K562 (cell line): ENCODE results near the gene ARHGAP26. TPM values are rescaled to one million over a fixed set of nuclear protein-coding genes. Genes with fewer than 3 reads are reported as not detected.

ENCODE experiments used
- BHLHE40 ChIP-seq: IDR thresholded peaks from 2 replicates; pipeline ENCODE4 v1.6.1; 2011; ENCODE audit warnings: low read length, improper control_type of control experiment
- CCNT2 ChIP-seq: IDR thresholded peaks from 2 replicates; pipeline ENCODE4 v1.6.1; 2011; ENCODE audit warnings: borderline replicate concordance, low read depth, mild to moderate bottlenecking, moderate library complexity, mixed read lengths, low read length; ENCODE audit not compliant: insufficient read length; ENCODE audit errors: extremely low read depth
- DIDO1 ChIP-seq: fragments of 450-650 bp; IDR thresholded peaks from 2 replicates; pipeline ENCODE4 v1.6.1; 2016; ENCODE audit warnings: low read depth, missing biosample characterization, missing genetic modification characterization
- FOXJ3 ChIP-seq: sonication (generic); formaldehyde crosslinking; IDR thresholded peaks from 2 replicates; pipeline ENCODE4 v1.4.0; 2020; ENCODE audit warnings: mild to moderate bottlenecking, missing genetic modification reagents
- HIVEP1 ChIP-seq: fragments of 250-450 bp; sonication (Bioruptor Pico); IDR thresholded peaks from 2 replicates; pipeline ENCODE4 v1.4.0; 2020; ENCODE audit warnings: mild to moderate bottlenecking
- KDM4B ChIP-seq, 2 experiments: fragments of 450-650 bp in 1 of 2; sonication (generic) in 1 of 2; IDR thresholded peaks; 2 replicates each; pipeline ENCODE4 v1.6.1; 2016 to 2017; ENCODE audit warnings: borderline replicate concordance in 2 of 2, antibody characterized with exemption in 1 of 2, low read depth in 1 of 2, mild to moderate bottlenecking in 1 of 2
- NFE2 ChIP-seq: IDR thresholded peaks from 2 replicates; pipeline ENCODE4 v1.6.1; 2014; ENCODE audit warnings: antibody characterized with exemption, low read depth
- SLC30A9 ChIP-seq: fragments of 250-450 bp; sonication (Bioruptor Pico); IDR thresholded peaks from 2 replicates; pipeline ENCODE4 v1.8.0; 2022; ENCODE audit warnings: mild to moderate bottlenecking, moderate library complexity
- WHSC1 ChIP-seq: IDR thresholded peaks from one replicate; pipeline ENCODE4 v1.6.1; 2012; ENCODE audit warnings: low read length, control low read depth, inconsistent platforms
- ZNF24 ChIP-seq: fragments of 450-650 bp; IDR thresholded peaks from 2 replicates; pipeline ENCODE4 v1.6.1; 2016
- polyA plus RNA-seq, 8 experiments: library from polyadenylated mRNA; depleted of rRNA in 4 of 8; stranded (reverse) in 5 of 8; unstranded in 3 of 8; fragments of >200 nt; fragmentation: Nextera tagmentation in 2 of 8; fragmentation: Illumina TruSeq in 1 of 8; extraction: Ambion mirVana in 2 of 8; extraction: Trizol in 1 of 8; gene quantifications; 2 replicates each; pipeline versions ENCODE4 v1.2.1 to v1.2.3, GENCODE V29; 2011 to 2014; ENCODE audit warnings: inconsistent platforms in 1 of 8, missing spikeins in 1 of 8
- total RNA-seq, 7 experiments: library from RNA; depleted of rRNA in 6 of 7; stranded (reverse); fragments of >200 nt in 6 of 7; fragmentation: Illumina TruSeq in 2 of 7; extraction: Trizol in 2 of 7; gene quantifications; 2 replicates each; pipeline versions ENCODE4 v1.2.1 to v1.2.3, GENCODE V29; 2011 to 2021; ENCODE audit warnings: low replicate concordance in 1 of 7
- TF ChIP-seq, protein P1 (sequence below): IDR thresholded peaks from 3 replicates; pipeline ENCODE4 v1.6.1; 2011; ENCODE audit warnings: borderline replicate concordance, mild to moderate bottlenecking, moderate library complexity; ENCODE audit not compliant: insufficient read length; ENCODE audit errors: extremely low read depth
- TF ChIP-seq, protein P2 (sequence below): fragments of 250-450 bp; sonication (Bioruptor Pico); IDR thresholded peaks from 2 replicates; pipeline ENCODE4 v1.4.0; 2020; ENCODE audit warnings: borderline replicate concordance
- TF ChIP-seq, protein P3 (sequence below), 3 experiments: fragments of 200-800 bp in 1 of 3; fragments of 250-450 bp in 1 of 3; fragments of 450-650 bp in 1 of 3; sonication (Bioruptor Pico) in 1 of 3; sonication (Bioruptor generic) in 1 of 3; formaldehyde crosslinking in 1 of 3; IDR thresholded peaks; 2 replicates each; pipeline versions ENCODE4 v1.6.1 to v1.8.0; 2016 to 2022; ENCODE audit warnings: mild to moderate bottlenecking in 2 of 3, missing genetic modification characterization in 2 of 3, missing compliant biosample characterization in 1 of 3, moderate library complexity in 1 of 3
- TF ChIP-seq, protein P4 (sequence below): sonication (generic); formaldehyde crosslinking; IDR thresholded peaks from 2 replicates; pipeline ENCODE4 v1.8.0; 2022; ENCODE audit warnings: missing genetic modification reagents, mild to moderate bottlenecking, borderline replicate concordance
- TF ChIP-seq, protein P5 (sequence below): fragments of 250-450 bp; sonication (Bioruptor Pico); IDR thresholded peaks from 2 replicates; pipeline ENCODE4 v1.5.0; 2021

Gene ARHGAP26
- total and polyA plus RNA-seq, 9 of the 15 experiments (the other 6 are each of a cell fraction or from before 2014, with no cell fraction given) = 0.13 to 1.1 (median 0.55) TPM

DNA sequence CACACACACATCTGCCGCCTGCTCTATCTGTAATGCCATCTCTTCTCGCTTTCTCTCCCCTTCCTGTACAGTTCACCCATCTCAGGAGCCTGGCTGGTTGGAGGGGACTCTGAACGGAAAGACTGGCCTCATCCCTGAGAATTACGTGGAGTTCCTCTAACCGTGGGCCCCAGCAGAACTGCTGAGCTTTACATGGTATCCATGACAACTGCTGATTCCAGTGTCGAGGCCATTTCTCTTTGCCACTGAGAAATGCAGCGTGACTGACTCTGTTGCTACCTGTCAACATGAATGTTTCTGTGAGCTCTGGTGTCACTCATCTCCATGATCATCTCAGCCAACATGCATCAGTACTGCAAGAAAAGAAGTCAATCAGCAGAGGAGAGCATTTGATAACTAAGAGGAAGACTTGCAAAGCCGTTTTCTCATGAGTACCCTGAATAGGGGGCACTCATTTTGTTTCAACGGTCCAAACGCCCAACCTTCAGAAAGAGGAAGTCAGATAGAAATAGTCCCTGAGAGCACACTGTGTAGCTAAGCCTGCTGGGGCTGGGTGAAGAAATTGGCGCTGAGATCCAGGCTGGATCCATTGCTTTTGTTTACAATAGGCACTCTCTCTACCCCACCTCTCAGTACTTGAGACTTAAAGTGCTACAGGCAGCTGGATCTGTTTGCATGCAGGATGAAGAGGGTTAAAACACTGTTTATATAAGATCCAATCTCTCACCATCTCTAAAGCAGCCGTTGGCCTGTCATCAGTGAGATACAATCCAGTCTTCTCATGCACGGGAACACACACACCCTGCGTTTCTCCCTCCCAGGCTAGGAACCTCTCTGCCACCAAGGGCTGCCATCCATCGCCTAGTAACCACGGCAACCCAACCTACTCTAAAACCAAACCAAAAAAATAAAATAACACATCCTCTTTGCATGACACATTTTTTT, 452.4 kb downstream of the ARHGAP26 start (continued):
- TF ChIP-seq, protein P1, sequence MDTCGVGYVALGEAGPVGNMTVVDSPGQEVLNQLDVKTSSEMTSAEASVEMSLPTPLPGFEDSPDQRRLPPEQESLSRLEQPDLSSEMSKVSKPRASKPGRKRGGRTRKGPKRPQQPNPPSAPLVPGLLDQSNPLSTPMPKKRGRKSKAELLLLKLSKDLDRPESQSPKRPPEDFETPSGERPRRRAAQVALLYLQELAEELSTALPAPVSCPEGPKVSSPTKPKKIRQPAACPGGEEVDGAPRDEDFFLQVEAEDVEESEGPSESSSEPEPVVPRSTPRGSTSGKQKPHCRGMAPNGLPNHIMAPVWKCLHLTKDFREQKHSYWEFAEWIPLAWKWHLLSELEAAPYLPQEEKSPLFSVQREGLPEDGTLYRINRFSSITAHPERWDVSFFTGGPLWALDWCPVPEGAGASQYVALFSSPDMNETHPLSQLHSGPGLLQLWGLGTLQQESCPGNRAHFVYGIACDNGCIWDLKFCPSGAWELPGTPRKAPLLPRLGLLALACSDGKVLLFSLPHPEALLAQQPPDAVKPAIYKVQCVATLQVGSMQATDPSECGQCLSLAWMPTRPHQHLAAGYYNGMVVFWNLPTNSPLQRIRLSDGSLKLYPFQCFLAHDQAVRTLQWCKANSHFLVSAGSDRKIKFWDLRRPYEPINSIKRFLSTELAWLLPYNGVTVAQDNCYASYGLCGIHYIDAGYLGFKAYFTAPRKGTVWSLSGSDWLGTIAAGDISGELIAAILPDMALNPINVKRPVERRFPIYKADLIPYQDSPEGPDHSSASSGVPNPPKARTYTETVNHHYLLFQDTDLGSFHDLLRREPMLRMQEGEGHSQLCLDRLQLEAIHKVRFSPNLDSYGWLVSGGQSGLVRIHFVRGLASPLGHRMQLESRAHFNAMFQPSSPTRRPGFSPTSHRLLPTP = no peak
- TF ChIP-seq ZNF24 = no peak
- no peak for TF ChIP-seq WHSC1
- TF ChIP-seq, protein P2, sequence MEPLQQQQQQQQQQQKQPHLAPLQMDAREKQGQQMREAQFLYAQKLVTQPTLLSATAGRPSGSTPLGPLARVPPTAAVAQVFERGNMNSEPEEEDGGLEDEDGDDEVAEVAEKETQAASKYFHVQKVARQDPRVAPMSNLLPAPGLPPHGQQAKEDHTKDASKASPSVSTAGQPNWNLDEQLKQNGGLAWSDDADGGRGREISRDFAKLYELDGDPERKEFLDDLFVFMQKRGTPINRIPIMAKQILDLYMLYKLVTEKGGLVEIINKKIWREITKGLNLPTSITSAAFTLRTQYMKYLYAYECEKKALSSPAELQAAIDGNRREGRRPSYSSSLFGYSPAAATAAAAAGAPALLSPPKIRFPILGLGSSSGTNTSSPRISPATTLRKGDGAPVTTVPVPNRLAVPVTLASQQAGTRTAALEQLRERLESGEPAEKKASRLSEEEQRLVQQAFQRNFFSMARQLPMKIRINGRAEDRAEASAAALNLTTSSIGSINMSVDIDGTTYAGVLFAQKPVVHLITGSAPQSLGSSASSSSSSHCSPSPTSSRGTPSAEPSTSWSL = no peak
- TF ChIP-seq, protein P3, sequence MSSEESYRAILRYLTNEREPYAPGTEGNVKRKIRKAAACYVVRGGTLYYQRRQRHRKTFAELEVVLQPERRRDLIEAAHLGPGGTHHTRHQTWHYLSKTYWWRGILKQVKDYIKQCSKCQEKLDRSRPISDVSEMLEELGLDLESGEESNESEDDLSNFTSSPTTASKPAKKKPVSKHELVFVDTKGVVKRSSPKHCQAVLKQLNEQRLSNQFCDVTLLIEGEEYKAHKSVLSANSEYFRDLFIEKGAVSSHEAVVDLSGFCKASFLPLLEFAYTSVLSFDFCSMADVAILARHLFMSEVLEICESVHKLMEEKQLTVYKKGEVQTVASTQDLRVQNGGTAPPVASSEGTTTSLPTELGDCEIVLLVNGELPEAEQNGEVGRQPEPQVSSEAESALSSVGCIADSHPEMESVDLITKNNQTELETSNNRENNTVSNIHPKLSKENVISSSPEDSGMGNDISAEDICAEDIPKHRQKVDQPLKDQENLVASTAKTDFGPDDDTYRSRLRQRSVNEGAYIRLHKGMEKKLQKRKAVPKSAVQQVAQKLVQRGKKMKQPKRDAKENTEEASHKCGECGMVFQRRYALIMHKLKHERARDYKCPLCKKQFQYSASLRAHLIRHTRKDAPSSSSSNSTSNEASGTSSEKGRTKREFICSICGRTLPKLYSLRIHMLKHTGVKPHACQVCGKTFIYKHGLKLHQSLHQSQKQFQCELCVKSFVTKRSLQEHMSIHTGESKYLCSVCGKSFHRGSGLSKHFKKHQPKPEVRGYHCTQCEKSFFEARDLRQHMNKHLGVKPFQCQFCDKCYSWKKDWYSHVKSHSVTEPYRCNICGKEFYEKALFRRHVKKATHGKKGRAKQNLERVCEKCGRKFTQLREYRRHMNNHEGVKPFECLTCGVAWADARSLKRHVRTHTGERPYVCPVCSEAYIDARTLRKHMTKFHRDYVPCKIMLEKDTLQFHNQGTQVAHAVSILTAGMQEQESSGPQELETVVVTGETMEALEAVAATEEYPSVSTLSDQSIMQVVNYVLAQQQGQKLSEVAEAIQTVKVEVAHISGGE (CRISPR knock-in tag; IDR thresholded peaks at IDR 0.05) = peak in 1 of 3 experiments; percentile 36; a peak in 2 of 6 replicates
- TF ChIP-seq NFE2 = peak; percentile 6; the same call in 1 of the 2 replicates
- no peak for TF ChIP-seq CCNT2
- TF ChIP-seq, protein P4, sequence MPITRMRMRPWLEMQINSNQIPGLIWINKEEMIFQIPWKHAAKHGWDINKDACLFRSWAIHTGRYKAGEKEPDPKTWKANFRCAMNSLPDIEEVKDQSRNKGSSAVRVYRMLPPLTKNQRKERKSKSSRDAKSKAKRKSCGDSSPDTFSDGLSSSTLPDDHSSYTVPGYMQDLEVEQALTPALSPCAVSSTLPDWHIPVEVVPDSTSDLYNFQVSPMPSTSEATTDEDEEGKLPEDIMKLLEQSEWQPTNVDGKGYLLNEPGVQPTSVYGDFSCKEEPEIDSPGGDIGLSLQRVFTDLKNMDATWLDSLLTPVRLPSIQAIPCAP (CRISPR knock-in tag) = no peak
- no peak for TF ChIP-seq SLC30A9 (CRISPR knock-in tag)
- TF ChIP-seq FOXJ3 (CRISPR knock-in tag) = no peak
- TF ChIP-seq DIDO1 (tag) = no peak
- TF ChIP-seq HIVEP1 (CRISPR knock-in tag) = no peak
- TF ChIP-seq BHLHE40 = peak; percentile 69
- TF ChIP-seq KDM4B (IDR thresholded peaks at IDR 0.05; ENCODE audit: borderline replicate concordance in 2 of 2, low read depth in 1 of 2) = no peak
- TF ChIP-seq, protein P5, sequence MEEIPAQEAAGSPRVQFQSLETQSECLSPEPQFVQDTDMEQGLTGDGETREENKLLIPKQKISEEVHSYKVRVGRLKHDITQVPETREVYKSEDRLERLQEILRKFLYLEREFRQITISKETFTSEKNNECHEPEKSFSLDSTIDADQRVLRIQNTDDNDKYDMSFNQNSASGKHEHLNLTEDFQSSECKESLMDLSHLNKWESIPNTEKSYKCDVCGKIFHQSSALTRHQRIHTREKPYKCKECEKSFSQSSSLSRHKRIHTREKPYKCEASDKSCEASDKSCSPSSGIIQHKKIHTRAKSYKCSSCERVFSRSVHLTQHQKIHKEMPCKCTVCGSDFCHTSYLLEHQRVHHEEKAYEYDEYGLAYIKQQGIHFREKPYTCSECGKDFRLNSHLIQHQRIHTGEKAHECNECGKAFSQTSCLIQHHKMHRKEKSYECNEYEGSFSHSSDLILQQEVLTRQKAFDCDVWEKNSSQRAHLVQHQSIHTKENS (CRISPR knock-in tag) = no peak
